Spleen (tissue), 7 donors: ENCODE measurements around the gene PTRH2.

Source experiments
- CTCF ChIP-seq, 11 experiments: fragments of 200-600 bp in 7 of 11; fragments of 450-650 bp in 4 of 11; sonication (generic) in 4 of 11; IDR thresholded peaks in 8 of 11; conservative IDR thresholded peaks in 3 of 11; 1 replicate in 7 of 11; 2 replicates in 4 of 11; pipeline versions ENCODE4 v1.4.0 to v1.8.0; 2016 to 2021; ENCODE audit warnings: antibody characterized with exemption in 11 of 11, inconsistent platforms in 4 of 11, mild to moderate bottlenecking in 1 of 11
- POLR2A ChIP-seq, 3 donors: fragments of 450-650 bp; IDR thresholded peaks; one replicate each; pipeline ENCODE4 v1.5.1; 2017; ENCODE audit warnings: antibody characterized with exemption in 3 of 3, mild to moderate bottlenecking in 1 of 3
- donor health status: DM: no; HTN: no; CAD: no; lungs with moderate emphysema.
- donor health status: DM: no; HTN: no; CAD: no.
- donor health status: DM: no; HTN: no; CAD: no.

GRCh38 chr17:59666235-59666634 lies 41.0 kb downstream of the PTRH2 start:
- TF ChIP-seq POLR2A (IDR thresholded peaks at IDR 0.05) (no peak), CTCF (IDR thresholded peaks at IDR 0.05 in 8 of 11, conservative IDR thresholded peaks at IDR 0.05 in 3 of 11) (no peak)
